ENCODE data around the gene WNT6.
"Not testable (repeated sequence)": the region's sequence is repeated elsewhere in the genome, so short reads cannot be mapped to it uniquely, and the experiment has no call there.

Gene WNT6

GRCh38 chr2:218831378-218831990 lies 28.1 kb upstream of the WNT6 start, which contains the start of gene PRKAG3:
PRKAG3 (minus strand) TSS chr2:218831803.
- no peak for DNase-seq

- no peak for DNase-seq
Measured at GRCh38 chr2:218832081-218832480, 27.5 kb upstream of the WNT6 start.

GRCh38 chr2:218832520-218832919 lies 27.1 kb upstream of the WNT6 start:
- DNase-seq, result peak; percentile 25 to 54

GRCh38 chr2:218833023-218833609 lies 26.5 kb upstream of the WNT6 start:
- DNase-seq, result no peak

GRCh38 chr2:218834685-218835084 lies 24.9 kb upstream of the WNT6 start:
- no peak for DNase-seq

GRCh38 chr2:218837495-218837894 lies 22.1 kb upstream of the WNT6 start:
- no peak for DNase-seq

- no peak for DNase-seq
Measured at GRCh38 chr2:218839430-218839829, 20.2 kb upstream of the WNT6 start.

- no peak for DNase-seq
Measured at GRCh38 chr2:218839888-218840287, 19.7 kb upstream of the WNT6 start.

- DNase-seq, result not testable (repeated sequence)
Measured at GRCh38 chr2:218844334-218844733, 15.3 kb upstream of the WNT6 start.

- DNase-seq, result not testable (repeated sequence)
Measured at GRCh38 chr2:218846963-218847362, 12.6 kb upstream of the WNT6 start.

- DNase-seq, result peak in 1 of 2 experiments; percentile 37
Measured at GRCh38 chr2:218849721-218850120, 9.9 kb upstream of the WNT6 start.

GRCh38 chr2:218850796-218851195 lies 8.8 kb upstream of the WNT6 start:
- no peak for DNase-seq

- no peak for DNase-seq
Measured at GRCh38 chr2:218851286-218851685, 8.3 kb upstream of the WNT6 start.

- peak in 1 of 2 experiments; percentile 47 for DNase-seq
Measured at GRCh38 chr2:218852911-218853667, 6.5 kb upstream of the WNT6 start.

GRCh38 chr2:218853766-218854165 lies 5.8 kb upstream of the WNT6 start:
- DNase-seq, result no peak

GRCh38 chr2:218854860-218855259 lies 4.7 kb upstream of the WNT6 start:
- DNase-seq, result no peak

GRCh38 chr2:218855305-218856166 lies 4.1 kb upstream of the WNT6 start:
- DNase-seq, result no peak

- no peak for DNase-seq
Measured at GRCh38 chr2:218856167-218856895, 3.3 kb upstream of the WNT6 start.

- DNase-seq, result no peak
Measured at GRCh38 chr2:218856896-218857243, 2.7 kb upstream of the WNT6 start.

GRCh38 chr2:218857371-218858137 lies 2.1 kb upstream of the WNT6 start:
- DNase-seq, result no peak

GRCh38 chr2:218858138-218858445 lies 1.5 kb upstream of the WNT6 start:
- no peak for DNase-seq

All from SW 1271 (cell line).